Posterior vena cava (tissue), 2 donors: ENCODE data around the gene PINK1. TPM values are rescaled to one million over a fixed set of nuclear protein-coding genes. Genes with fewer than 3 reads are reported as not detected.
A peak's percentile ranks its signal among the peaks of the same experiment; 100 is the strongest.

Experiments used
- DNase-seq: peaks from one replicate; pipeline ENCODE4 v3.0.0-alpha.2; 2020; ENCODE audit warnings: low spot score
- intact Hi-C, 2 donors: fragments of 100-400 bp; cut with DNase I; formaldehyde crosslinking; loops; one replicate each; pipeline versions ENCODE4 v1.14.1 to v1.14.2; 2022 to 2023
- long read RNA-seq, 2 donors: library from polyadenylated mRNA; unstranded; transcript quantifications; one replicate each; pipeline ENCODE4 v2.0.0, GENCODE V29; 2020 to 2021
- total RNA-seq, 2 donors: library from RNA; stranded (reverse); fragmentation: NEBNext Ultra II Directional; extraction: Animal tissue kit (Norgen Biotek cat#: 25700); gene quantifications; one replicate each; pipeline ENCODE4 v1.2.1, GENCODE V29; 2021
- donor health status: DM: yes; HTN: yes; CAD: no.
- donor health status: DM: yes; HTN: yes; CAD: no.

PINK1 gene
- total RNA-seq, result 10 to 100 TPM; 64.8 to 95.9 TPM
- long read RNA-seq, donor 1, transcript PINK1-201 (8 exons, 2,660 nt), result major isoform, 81 of 113 reads
- long read RNA-seq, donor 1, partial matches to known transcripts, result 20 of 113 reads
- long read RNA-seq, donor 1, other reads (novel, unspliced or antisense), result 10 of 113 reads
- long read RNA-seq, donor 2, transcript PINK1-202 (4 exons, 1,658 nt), result minor isoform, 6 of 81 reads
- long read RNA-seq, donor 2, transcript PINK1-201 (8 exons, 2,660 nt), result major isoform, 21 of 81 reads
- long read RNA-seq, donor 2, partial matches to known transcripts, result 47 of 81 reads
- long read RNA-seq, donor 2, other reads (novel, unspliced or antisense), result 7 of 81 reads

DNA sequence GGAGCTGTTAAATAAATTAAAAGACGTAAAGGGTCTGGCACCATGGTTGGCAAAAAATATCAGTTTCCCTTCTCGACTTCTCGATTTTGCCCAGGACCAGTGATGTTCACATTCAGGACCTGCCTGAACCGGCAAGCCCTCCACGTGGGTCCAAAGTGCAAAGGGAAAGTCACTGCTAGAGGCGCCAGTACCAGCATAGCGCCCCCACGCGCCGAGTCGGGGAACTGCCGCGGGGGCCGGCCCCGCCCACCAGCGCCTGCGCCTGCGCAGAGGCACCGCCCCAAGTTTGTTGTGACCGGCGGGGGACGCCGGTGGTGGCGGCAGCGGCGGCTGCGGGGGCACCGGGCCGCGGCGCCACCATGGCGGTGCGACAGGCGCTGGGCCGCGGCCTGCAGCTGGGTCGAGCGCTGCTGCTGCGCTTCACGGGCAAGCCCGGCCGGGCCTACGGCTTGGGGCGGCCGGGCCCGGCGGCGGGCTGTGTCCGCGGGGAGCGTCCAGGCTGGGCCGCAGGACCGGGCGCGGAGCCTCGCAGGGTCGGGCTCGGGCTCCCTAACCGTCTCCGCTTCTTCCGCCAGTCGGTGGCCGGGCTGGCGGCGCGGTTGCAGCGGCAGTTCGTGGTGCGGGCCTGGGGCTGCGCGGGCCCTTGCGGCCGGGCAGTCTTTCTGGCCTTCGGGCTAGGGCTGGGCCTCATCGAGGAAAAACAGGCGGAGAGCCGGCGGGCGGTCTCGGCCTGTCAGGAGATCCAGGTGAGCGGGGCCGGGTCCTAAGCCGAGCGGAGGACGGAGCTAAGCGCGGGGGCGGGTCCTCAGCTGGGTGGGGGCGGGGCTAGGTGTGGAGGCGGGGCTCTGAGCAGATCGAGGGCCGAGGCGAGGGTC is at the start of gene PINK1:
TSS of gene PINK1 (plus strand) at position 269 of the 875 bp plus-strand sequence. CDS start at position 360, 91 bp downstream.
- intact Hi-C loops, result loop anchor here in 1 of 2 donors (10.0 kb wide), 1 partner anchor 59 kb away; no protein-coding TSS in a partner anchor
- peak; percentile 95 for DNase-seq

DNA sequence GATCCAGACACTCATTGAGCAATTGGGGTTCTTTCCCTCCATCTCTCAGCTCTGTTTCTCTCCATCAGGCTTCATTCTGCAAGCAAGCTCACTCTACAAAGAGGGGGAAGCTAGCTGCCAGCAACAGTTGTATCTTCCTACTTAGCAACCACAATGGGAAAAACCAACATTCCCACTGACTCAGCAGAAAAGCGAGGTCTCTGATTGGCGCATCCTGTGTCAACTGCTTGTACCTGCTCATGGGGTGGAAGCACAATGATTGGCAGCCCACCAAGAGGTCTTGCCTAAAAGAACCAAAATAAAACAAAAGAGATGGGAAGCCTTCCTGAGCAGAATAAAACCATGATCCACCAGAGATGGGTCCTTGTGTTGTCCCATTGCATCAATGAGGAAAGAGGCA is 48.4 kb upstream of the PINK1 start:
- intact Hi-C loops, result no loop called here
- DNase-seq, result no peak

DNA sequence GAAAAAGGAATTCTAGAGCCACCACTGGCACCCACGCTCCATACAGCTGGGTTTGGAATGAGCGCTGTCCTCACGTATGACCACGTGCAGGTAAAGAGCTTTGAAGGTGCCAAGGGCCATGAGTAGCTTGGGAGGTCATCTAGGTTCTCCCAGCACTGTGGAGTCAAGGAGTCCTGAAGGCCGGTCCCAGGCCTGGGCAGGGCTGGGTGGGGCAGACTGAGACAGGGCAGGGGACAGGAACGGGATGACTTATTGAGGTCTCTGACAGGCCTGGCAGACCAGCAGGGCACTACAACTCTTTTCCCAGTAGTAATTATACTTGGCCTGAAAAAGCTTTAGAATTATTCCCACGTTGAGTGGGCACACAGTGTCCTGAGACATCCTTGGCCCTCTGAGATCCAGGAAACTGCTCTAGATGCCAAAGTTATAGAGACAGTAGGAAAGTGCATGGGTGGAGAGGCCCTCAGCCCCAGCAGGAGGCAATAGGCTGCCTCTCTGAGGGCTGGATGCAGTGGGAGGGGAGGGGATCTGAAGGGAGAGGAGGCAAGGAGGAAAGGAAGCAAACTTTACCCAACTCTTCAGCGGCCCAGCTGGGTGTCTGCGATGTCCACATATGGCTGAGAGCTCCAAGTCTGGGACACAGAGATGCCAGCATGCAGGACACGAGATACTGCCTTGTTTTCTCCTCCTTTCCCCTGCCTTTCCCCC is 46.2 kb upstream of the PINK1 start:
- DNase-seq, result no peak
- intact Hi-C loops, result no loop called here

DNA sequence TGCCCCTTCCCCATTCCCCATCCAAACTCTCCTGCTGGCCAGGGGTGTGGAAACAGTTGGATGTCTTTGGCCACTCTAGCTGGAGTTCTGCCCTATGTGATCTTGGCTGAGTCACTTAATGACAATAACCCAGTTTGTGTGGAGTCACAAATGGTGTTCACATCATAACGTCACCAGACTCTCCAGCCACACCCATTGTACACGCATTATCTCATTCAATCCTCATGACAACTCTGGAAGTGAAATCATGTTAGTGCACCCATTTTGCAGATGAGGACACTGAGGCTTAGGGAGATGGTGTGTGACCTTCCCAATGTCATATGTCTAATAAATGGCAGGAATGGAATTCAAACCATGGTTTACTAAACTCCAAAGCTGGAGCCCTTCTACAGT is 45.6 kb upstream of the PINK1 start:
- no peak for DNase-seq
- intact Hi-C loops, result no loop called here

DNA sequence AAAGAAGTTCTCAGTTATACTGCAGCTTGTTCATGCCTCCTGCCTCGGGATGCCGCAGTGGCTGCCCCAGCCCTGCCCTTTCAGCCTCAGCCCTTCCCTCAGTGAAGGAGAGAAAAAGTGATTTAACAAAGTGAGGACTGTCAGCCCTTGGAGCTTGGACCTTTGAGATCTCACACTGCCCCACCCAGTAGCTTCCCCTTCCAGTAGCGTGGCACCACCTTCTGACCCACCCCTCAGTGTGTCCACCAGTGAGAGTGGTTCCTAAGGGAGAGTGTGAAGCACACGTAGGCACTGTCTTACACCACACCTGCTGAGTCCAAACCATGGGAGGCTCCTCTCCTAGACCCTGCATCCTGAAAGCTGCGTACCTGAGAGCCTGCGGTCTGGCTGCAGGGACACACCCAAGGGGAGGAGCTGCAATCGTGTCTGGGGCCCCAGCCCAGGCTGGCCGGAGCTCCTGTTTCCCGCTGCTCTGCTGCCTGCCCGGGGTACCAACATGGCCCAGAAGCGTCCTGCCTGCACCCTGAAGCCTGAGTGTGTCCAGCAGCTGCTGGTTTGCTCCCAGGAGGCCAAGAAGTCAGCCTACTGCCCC is 44.5 kb upstream of the PINK1 start, which contains the start of gene CDA:
TSS of gene CDA (plus strand) at position 464 of the 592 bp plus-strand sequence. CDS start at position 497, 33 bp downstream.
- DNase-seq, result no peak
- intact Hi-C loops, result no loop called here

DNA sequence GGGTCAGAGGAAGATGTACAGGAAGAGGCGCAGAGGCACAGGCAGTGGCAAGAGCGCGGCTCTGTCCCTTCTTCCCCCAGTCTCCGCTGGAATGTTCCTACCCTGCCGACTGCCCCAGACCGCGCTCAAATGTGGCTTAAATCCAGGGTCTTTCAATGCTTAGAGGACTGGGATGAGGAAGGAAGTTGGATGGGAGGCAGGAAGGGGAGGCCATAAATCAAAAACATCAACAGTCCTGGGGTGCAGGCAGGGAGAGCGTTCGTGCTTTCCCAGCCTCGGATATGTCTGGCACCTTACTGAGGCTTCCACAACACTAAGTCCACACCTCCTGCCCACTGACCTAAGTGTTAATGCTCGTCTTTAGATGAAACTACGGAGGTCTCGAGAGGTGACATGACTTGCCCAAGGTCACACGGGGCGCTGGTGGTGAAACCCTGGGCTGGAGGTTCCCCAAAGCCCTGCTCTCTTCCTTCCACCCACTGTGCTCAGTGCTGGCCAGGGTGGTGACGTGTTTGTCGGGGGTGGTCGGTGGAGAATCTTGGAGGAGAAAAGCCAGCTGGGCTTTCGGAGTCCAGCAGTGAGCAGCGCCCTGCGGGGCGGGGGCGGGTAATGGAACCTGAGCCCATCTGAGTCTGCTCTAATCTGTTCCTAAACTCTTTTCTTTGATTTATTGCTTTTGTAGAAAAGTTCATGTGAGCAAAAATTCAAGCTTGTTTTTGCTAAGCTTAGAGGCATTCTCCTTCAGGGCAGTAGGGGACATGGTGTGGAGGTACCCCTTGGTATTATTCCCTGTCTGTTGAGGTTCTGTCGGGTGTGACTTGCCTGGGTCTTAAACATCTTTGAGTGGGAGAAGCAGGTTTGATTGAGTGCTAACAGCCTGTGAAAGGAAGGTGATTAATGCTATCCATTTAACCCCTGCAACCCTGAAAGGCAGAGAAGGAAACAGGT is 43.7 kb upstream of the PINK1 start:
- intact Hi-C loops, result loop anchor here in 1 of 2 donors (5.0 kb wide), 1 partner anchor 1632 kb away; the partner anchor contains the start of gene IFFO2
- DNase-seq, result peak; percentile 94

DNA sequence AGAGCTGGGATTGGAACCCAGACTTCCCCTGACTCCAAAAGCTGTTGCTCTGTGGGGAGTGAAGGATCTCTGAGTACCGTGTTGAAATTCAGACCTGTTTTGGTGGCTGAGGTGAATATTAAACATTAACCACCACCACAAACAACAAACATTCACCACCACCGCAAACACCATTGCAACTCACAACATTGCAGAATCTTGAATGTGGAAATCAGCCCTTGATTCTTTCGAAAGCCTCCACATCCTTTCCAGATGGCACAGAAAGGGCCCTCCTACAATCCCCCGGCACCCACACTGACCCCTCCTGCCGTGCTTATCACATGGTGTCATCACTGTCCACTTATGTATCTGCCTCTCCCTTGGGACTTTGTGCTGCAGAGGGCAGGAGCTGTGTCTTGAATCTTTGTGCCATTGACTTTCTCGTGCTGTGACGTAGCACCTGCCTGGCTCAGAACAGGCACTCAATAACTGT is 42.9 kb upstream of the PINK1 start:
- intact Hi-C loops, result loop anchor here in 1 of 2 donors (5.0 kb wide), 1 partner anchor 1633 kb away; the partner anchor contains the start of gene IFFO2
- DNase-seq, result no peak

DNA sequence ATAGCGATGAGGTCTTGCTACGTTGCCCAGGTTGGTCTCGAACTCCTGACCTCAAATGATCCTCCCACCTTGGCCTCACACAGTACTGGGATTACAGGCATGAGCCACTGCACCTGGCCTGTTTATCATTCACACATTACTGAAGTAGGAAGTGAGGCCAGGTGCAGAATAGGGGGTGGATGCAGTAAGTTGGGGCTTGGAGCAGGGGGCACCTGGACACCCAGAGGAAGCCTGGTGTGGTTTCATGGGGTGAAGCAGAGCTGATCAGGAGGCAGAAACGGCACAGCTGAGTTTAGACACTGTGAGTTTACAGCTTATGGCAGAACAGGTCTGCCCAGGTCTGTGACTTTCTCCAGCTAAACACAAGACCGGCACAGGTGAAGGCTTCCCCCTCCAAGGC is 39.5 kb upstream of the PINK1 start:
- intact Hi-C loops, result loop anchor here in 1 of 2 donors (5.0 kb wide), 1 partner anchor 1636 kb away; the partner anchor contains the start of gene IFFO2
- DNase-seq, result no peak

DNA sequence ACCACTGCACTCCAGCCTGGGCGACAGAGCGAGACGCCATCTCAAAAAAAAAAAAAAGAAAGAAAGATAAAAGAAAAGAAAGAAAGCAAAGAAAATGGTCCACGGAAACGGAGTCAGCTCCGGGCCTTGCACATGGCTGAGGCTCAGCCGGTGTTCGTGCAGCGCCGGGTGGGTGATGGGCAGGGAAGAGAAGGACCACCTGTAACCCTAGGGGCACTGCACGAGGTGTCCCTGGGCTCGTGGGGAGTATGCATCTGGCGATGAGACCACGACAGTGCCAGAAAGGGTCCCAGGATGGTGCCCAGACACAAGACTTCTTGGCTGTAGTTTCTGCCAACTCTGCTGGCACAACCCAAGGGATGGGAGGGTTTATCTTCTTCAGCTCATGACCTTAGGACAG is 38.5 kb upstream of the PINK1 start:
- no peak for DNase-seq
- intact Hi-C loops, result loop anchor here in 1 of 2 donors (5.0 kb wide), 1 partner anchor 1637 kb away; the partner anchor contains the start of gene IFFO2

DNA sequence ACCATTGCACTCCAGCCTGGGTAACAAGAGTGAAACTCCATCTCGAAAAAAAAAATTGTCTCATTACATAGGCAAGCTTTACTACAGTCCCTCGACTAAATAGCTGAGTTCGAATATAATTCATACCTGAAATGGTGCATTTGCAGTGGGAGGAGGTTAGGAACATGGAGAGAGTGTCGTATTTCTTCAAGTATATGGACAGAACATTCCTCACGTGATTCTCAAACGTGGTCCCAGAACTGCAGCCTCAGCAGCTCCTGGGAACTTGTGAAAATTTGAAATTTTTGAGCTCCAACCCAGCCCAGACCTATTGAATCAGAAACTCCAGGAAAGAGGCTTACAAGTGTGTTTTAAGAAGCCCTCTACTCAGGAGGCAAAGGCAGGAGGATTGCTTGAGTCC is 37.2 kb upstream of the PINK1 start:
- no peak for DNase-seq
- intact Hi-C loops, result no loop called here

DNA sequence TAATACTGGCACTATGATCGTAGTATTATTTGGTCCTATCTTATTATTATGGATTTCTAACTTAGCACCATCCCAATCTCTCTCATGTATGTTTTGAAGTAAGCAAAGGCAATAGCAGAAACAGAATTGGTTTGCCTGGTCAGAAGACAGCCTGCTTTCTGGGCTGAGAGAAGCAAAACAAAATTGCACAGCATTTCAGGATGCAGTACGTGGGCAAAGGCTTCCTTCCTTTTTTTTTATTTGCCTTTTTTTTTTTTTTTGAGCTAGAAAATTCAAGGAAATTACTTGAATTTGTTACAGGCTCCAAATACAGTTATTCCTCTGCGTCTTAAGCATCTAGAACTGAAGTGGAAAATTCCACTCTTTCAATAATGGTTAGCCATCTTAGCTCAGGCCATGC is 35.6 kb upstream of the PINK1 start:
- intact Hi-C loops, result no loop called here
- DNase-seq, result no peak

DNA sequence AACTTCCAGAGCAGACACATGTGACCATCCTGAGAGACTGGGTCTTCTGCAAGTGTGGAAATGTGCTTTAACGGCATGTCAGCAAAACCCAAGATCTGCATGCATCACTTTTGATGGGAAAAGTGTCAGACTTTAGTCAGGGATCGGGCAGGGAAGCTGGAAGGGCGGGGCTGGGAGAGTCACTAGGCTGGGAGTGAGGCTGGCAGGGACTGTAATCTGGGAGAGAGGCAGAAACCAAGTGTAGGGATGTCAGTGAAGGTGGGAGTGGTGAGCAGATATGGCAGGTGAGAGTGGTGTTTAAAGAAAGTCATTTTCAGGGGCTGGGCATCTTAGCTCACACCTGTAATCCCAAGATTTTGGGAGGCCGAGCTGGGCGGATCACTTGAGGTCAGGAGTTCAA is 33.1 kb upstream of the PINK1 start:
- no peak for DNase-seq
- intact Hi-C loops, result no loop called here

DNA sequence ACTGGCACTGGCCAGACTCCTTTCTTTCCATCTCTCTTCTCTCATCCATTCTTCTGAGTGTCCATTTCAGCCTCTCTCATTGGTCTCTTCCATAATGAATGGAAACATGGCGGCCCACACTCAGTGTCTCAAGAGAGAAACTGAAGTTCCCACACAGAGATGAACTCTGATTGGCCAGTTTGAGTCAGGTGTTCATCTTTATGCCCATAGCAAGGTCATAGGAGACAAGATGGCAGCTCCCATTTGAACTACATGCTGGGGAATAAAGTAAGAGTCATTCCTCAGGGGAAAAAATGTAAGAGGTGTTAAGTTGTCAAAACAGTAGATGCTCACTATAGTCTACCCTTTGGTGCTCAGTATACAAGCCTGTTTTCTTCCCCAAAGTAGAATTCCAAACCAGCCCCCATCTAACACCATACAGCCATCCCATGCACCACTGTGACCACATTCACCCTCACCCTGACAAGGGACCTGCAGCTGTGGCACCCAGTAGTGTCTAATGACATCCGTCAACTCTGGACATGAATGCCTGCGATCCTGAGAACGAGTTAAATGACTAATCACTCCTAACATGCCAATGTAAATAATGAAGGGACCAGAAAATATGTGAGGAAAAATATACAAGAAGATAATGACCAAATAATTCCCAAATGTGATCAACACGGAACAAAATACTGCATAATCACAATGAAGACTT is 32.0 kb upstream of the PINK1 start:
- intact Hi-C loops, result no loop called here
- no peak for DNase-seq

DNA sequence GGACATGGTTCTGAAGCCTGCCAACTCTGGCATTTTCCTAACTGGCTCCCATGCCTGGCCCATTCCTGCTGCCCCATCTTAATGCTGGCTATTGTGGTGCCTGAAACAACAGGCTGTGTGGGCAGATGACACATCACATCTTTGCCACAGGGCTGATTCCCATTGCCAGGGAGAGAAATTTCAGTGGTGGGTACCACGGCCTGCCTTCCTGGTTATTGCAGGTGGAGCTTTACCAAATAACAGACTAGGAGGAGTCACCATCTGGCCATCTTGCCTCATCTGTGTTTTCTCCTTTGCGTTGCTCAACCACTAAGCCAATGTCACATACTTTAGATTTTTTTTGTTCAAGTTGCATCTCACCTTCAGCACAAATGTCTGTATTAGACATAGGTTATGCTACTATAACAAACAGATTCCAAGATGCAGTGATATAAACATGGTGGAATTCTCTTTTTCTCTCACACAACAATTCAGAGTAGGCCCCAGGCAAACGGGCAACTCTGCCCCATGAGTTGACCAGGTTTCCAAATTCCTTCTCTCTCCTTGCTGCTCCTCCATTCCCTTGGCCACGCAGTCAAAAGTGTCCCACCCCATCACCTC is 30.3 kb upstream of the PINK1 start:
- no peak for DNase-seq
- intact Hi-C loops, result no loop called here

DNA sequence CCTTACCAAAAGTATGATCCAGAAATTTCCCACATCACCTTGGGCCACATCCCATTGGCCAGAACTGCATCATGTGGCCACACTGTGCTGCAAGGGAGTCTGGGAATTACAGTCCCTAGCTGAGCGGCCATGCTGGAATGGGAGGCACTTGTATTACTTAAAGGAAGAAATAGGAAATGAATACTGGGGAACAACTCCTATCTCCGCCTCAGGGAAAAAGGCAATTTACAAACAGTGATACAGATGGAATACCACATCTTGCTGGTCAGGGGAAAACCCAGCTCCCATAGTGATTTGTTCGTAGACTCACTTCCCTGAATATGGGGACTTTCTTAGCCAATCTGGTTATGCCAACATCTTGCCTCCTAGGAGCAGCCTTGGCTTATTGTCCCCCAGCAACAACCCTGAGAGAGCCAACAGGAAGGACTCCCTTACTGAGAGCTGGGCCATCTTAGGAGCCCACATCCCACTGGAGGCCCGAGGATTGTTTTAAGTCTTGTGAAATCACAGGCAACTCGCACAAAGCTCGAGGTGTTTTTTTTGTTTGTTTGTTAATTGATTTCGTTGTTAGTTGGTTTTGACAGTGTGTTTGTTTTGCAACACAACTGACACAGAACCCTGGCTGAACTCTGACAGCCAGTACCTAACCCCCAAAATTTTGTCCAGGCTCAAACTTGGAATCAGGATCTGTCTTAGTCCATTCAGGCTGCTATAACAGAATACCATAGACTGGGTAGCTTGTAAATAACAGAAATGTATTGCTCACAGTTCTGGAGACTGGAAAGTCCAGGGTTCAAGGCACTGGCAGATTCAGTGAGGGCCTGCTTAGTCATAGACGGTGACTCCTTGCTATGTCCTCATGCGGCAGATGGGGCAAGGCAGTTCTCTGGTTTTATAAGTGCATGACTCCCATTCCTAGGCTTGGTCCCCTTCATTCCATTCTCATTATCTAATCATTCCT is 29.5 kb upstream of the PINK1 start:
- DNase-seq, result no peak
- intact Hi-C loops, result no loop called here

DNA sequence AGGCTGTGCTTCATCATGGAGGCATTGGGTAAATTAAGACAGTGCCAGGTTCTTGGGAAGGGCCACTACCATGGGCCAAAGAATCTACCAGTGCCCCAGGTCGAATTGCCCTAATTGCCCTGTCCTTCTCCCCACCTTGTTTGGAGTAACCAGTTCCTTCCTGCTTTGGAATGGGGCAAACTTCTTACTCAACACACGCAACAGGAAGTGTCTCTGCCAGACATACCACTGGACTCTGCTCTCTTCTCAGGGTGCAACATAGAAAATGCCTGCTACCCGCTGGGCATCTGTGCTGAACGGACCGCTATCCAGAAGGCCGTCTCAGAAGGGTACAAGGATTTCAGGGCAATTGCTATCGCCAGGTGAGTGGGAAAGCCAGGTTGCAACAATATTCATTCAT is 28.6 kb upstream of the PINK1 start:
- intact Hi-C loops, result no loop called here
- no peak for DNase-seq
